PC-9 (cell line): Measurements from ENCODE around the gene TCEA2.

Experiments
- CTCF ChIP-seq: fragments of 200-600 bp; sonication (generic); conservative IDR thresholded peaks from 2 replicates; pipeline ENCODE4 v1.6.1; 2017; ENCODE audit warnings: mixed run types, antibody characterized with exemption, mild to moderate bottlenecking, moderate library complexity
- EZH2 ChIP-seq: fragments of 200-600 bp; sonication (generic); IDR thresholded peaks from 2 replicates; pipeline ENCODE4 v1.8.0; 2017; ENCODE audit warnings: antibody characterized with exemption, low read depth

GRCh38 chr20:64113444-64113775 is 50.4 kb downstream of the TCEA2 start:
- TF ChIP-seq EZH2 (no peak), CTCF (no peak)
